CD1c-positive myeloid dendritic cell (primary cell): ENCODE measurements around the gene GYG1.
A peak's percentile ranks its signal among the peaks of the same experiment; 100 is the strongest.
"Not testable (repeated sequence)": the region's sequence is repeated elsewhere in the genome, so short reads cannot be mapped to it uniquely, and the experiment has no call there.

Experiments used
- DNase-seq: peaks from one replicate; pipeline ENCODE4 v3.0.0-alpha.2; 2016; ENCODE audit errors: extremely low spot score

Gene GYG1

DNA sequence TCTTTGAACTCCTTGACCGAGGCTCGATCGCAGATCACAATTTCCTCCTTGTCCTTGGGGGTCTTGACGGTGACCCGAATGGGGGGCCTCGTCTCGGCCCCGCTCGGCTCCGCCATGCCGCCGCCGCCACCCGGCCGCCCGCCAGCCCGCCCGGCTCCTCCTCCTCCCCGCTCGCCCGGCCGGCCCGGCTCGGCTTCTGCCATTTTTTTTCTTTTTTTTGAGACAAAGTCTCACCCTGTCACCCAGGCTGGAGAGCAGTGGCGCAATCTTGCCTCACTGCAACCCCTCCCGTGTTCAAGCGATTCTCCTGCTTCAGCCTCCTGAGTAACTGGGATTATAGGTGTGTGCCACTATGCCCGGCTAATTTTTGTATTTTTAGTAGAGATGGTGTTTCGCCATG is 3.8 kb upstream of the GYG1 start:
- DNase-seq, result not testable (repeated sequence)

DNA sequence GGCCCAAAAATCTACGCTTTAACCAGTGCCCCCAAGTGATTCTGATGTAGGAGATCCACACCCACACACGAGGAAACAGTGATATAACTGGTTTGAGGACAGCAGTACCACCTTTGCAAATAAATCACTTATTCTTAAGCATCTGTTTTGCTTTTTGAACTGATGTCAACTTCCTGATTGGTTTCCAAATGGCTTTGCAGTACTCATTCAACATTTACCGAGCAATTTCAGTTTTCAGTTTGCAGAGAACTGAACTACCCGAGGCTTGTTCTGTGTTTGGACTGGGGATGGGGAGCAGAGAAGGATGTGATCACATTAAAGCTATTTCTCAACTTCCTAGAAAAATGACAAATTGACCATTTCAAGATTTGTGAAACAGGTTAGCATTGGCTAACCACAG is 1.1 kb upstream of the GYG1 start:
- peak; percentile 67 for DNase-seq

DNA sequence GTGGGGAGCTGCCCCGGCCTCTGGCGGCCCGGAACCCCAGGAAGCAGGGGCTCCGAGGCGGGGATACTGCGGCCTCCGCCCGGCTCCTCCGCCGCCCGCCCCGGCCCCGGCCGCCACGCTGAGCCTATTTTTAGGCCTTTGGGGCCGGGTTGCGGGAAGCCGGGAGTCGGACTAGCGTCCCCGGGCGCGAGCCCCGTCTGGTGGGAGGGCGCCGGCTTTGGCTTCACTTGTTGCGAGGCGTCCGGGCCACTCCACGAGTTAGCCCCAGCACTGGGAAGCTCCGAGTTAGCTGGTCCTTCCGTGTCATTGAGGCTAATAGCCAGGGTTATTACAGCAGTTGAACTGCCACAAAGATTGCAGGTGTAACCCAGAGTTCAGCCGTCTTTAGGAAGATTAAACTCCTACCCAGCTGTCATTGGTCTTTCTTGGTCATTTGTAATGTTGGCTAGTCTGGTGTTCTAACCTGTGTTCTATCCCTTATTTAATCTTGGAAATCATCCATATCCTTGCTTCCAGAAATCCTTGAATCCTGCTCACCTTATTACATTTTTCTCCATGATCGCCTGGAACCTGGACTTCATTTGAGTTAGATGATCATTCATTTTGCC is 791 bp downstream of the GYG1 start:
- DNase-seq, result peak; percentile 32

DNA sequence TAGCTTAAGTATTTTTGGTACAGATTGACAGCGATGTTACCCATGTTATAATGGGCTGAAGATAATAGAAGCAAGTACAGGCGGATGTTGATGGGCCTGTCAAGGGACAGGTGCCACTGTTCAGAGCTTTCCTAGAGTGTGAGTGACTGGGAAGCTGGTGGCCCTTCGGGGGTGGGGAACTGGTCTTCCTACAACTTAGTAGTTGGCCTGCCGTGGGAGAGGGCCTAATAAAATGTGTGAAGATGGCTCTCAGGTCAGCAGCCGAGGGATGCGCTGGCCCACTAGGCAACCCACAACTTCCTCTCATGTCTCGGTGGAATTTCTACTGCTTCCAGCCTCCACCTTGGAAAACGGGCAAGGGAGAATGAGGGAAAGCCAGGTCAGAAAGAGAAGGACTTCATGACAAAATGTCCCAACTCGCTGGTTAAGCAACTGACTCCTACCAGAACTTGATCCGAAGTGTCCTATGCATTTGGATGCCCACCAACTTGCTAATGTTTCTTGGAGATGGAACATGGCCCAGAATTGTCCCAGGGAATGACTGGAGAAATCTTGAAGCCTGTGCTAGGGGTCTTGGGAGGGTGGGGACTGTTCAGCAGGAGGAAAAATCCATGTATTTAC is 1.4 kb downstream of the GYG1 start:
- no peak for DNase-seq

DNA sequence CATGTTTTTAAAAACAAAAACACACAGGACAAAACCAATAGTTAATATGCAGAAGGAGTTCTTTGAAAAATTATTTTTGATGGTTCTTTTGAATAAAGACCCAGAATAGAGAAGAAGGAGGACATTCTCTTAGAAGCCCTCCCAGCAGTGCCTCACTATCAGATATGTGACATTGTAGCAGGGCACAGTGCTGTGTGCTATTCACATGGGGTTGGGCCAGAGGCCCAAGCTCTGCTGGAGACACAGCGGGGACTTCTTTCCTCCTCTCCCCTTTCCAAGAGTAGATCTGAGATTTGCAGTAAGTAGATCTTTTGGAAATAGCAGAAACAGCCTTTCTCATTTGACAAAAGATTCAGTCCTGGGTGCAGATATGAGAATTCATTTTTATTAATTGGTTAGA is 6.3 kb downstream of the GYG1 start:
- no peak for DNase-seq

DNA sequence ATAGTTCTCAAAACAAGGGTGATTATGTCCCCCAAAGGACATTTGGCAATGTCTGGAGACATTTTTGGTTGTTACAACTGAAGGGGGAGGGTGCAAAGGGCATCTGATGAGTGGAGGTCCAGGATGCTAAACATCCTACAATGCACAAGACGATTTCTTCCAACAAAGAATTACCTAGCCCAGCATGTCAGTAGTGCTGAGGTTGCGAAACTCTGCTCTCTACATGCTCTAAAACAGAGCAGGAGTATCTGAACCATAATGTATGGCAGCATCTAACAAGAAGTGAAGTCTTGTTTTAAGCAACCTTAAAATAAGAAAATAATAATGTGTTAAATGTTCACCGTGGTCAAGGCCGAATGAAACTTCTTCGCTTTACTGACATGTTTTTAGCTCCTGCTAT is 7.0 kb downstream of the GYG1 start:
- no peak for DNase-seq

DNA sequence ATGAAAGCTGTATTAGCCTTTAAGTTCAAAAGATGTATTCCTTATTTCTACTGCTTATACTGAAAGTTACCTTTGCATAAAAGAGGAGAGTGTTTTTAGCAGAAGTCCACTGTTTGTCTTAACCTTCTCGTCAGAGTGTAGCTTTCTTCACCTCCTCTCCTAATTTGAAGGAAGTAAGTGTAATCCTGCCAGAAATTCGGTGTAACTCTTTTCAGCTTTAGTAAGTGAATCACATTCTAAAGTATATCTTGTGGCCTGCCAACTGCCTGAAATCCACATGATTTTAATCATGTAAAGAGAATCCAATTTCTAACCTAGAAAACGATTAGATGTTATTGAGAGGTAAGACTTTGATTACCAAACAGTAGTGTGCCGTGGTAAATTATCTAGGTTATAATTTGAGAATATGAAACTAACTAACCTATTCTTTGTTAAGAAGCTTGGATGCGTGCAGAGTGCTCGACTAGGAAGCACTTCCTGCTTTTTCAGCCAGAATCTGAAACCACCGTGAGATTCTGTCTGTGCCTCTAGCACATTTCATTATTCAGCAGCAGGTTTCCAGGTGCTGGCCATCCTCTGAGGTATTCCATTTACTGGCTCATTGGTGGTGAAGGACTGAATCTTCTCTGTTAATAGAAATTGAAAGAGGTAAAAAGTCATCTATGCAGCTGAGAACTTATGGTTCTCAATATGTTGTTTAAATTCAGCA is 7.5 kb downstream of the GYG1 start:
- DNase-seq, result peak; percentile 40

DNA sequence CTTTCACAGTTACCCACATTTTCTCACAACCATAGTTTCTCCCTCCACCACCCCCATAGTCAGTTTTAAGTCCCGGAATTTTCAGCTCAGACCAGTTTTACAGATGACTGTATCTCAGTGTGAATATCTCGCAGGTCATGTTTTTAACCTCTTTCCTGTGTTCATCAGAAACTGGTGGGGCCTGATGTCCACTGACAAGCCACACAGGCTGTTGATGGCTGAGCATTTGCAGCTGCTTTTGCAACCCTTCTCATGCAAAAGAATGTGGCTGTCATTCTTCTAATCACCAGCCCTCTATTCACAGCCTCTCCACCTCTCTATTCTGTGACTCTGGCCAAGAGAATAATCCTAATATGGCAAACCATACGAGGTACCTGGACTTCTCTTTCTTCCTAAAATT is 8.5 kb downstream of the GYG1 start:
- no peak for DNase-seq

DNA sequence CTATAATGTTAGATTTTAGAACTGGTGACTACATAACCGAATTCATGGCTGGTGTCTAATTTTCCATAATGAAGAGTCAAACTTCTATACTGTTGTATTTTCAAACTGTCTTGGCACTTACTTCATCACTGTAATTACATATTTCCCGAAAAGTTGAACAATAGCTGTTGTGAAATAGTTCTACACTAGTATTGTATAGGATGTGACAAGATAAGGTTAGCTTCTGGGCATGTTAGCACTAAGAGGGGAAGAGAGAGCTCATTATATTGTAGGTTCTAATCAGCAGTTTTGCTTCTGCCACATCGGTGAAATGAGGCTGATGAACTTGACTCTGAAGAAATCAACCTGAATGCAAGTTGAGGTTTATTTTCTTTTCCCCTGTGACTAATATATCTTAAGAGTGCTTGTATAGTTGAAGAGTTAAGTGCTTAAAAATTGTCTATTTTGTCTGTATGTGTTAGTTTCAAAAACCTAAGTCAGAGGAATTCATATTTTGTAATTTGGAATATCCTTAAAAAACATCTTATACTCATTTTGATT is 8.9 kb downstream of the GYG1 start:
- DNase-seq, result peak; percentile 13

DNA sequence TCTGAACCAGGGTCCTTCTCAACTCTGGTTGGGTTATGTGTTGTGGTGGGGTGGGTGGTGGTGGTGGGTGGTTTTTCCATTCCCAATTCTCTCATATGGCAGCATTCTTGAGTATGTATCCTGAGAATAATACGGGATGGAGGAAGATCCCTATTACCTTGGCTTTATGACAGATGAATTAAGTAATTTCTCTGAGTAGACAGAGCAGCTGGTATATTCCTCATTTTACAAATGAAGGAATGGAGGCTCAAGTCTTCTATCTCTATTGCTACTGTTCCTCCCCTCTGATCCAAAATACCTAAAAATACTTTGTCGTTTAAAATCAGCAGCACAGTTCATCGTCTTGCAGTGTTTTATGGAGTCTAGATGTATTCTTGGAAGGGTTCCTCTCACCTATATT is 10.4 kb downstream of the GYG1 start:
- DNase-seq, result no peak

DNA sequence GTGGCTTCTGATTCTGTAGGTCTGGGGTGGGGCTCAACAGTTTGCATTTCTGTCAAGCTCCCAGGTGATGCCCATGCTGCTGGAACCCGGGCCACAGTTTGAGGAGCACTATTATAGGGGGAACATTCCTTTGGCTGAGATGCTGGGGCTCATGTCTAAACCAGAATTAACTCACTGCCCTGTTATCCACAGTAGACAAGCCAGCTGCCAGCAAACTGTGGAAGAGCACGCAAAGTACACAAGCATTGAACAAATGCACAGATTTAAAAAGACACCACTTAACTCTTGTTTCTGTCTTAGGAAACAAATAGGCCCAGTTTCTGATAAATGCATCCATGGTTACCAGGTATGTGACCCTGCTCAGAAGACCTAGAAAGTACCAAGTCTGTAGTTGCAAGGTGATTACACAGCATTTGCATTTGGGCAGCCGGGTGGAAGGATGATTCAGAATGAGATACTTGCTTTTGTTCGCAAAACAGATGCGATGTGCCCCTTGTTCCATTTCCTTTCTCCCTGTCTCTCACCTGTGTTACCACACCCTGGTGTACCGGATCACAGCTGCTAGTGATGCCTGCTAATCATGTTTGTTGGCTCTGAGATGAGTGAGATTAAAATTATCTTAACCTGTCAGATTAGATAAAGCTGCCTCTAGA is 12.4 kb downstream of the GYG1 start:
- DNase-seq, result no peak

DNA sequence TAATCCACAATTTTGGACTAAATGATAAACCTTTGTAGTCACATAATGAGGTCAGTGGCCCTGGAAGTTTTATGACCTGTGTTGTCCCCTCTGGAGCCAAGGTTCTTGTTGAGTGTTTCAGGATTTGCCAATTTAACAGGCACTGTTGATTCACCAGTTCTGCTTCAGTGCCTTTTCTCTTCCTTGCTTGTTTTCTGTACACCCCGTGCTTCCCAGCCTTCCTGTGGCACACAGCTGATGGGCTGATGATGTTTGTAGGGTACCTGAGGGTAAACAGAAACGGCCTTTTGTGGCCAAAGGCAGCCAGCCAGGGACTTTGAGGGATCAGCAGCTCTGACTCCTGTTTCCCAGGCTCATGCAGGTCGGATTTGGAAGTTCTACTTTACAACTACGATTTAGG is 13.3 kb downstream of the GYG1 start:
- no peak for DNase-seq

DNA sequence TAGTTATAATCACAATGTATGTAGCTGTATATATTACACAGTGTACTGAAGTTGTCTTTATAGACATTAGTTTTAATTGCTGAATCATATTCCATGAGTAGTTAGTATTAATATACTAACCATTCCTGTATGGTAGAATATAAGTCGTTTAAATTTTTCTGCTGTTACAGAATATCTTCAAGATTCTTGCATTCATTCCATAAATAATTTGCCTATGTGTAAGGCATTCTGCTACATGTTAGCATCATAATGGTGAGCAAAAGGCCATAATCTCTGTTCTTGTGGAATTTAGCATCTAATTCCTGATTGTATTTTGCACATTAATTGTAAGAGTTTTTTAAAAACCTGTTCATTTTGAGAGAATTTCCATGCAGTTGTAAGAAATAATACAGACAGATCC is 14.1 kb downstream of the GYG1 start:
- DNase-seq, result no peak

DNA sequence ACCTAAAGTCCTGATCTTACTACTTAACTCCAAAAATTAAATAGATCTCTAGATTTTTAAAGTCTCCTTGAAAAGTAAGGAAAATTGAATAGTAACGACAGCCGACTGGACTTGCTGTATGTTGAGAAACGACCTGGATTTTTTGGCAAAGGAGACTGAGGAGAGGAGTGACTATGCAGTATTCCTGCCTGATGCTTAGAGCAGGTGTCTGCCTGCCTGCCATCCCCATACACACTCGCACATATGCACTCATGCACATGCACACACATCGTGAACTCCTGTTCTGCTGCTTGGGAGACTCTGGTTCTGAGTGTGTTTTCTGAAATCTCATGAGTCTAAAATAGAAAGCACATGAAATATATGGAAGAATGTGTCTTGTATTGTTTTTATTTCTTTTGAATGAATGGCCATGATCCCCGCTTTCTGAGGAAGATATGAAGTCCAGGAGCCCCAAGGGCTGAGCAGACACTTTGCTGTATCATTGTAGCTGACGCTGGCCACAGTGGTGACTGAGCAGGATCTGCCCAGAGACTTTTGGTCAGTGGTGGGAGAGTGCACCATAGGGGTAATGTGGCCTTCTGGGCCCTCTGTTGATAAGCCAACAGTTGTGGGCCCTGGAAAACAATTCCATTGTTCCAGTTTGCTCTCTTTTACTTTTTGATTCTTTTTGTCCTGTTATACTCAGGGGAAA is 16.4 kb downstream of the GYG1 start:
- DNase-seq, result no peak

DNA sequence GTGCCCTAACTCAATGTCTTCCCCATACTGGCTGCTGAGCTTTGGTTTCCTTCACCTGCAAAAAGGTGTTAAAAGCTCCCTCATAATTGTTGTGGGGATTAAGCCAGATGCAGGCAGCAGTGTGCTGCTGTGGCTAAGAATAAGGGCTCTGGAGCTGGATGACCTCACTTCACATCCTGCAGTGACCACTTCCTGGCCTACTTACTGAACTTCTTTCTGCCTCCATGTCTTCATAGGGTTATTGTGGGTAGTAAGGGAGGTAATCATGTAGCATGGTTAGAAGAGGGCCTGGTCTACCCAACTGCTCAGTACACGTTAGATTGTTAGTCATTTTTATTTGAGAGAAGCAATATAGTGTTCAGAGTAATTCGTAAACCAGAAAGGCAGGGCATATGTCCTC is 18.4 kb downstream of the GYG1 start:
- DNase-seq, result peak; percentile 7

DNA sequence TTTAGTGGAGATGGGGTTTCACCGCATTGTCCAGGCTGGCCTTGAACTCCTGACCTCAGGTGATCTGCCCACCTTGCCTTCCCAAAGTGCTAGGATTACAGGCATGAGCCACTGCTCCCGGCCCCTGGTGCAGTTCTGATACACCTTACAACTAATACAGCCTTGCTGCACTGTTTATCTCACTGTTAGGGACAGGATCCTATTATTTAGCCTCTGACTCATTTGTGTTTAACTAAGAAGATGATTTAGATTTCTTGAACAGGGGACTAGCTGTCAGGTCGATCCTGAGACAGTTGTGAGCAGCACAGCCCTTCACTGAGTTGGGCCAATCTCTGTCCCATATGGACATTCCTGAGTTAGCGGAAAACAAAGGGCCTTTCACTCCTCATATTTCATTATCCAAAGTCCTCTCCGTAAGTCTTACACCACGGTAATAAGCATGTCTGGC is 19.2 kb downstream of the GYG1 start:
- no peak for DNase-seq

DNA sequence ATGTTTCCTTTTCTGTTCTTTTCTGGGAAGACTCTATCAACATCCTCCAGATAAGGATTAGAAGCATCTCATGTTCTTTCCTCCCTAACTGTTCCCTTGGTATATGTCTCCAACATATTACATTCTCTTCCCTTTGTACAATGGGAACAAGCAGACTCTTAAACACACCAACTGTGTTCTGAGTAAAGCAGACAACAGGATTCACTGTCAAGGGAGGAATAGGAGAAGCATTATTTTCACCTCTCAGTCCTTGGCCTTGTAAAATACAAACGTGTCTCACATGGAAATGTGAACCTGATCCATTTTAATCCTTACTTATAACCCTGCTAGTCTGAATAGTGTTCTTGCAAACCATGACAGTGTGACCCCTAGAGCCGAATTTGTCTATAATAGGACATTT is 19.6 kb downstream of the GYG1 start:
- DNase-seq, result no peak

DNA sequence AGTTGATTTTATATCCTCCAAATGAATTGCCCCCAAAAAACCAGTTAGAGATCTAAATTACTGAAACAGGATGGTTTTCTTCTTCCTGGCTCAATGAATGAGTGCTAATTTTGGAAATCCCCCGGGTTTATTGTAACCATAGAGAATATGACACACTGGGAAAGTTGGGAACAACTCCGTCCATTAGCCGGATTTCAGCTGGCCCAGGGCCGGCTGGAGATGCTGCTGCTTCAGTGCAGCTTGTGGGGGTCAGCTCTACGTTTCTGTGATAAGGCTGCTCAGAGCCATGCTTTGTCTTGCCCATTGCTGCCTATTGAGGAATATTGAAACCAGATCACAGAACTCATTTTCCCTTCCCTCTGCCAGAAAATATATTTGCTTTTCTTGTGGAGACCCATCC is 20.3 kb downstream of the GYG1 start:
- no peak for DNase-seq

DNA sequence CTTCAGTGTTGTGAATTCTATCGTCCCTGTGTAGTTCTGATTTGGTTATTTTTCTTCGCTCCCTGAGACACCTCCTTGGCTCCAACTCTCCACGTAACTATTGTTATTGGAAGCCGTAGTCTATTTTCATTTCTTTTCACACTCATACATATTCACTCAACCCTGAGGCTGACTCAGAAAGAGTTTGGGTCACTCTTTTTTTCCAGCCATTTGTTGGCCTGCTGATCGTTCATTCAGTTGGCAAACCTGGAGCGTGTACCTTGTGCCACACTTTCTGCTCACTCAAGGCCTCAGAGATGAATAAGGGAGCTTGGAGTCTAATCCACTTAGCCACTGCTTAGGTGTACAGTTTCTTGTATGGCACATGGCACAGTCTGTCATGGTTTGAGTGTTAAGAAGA is 22.4 kb downstream of the GYG1 start:
- DNase-seq, result no peak

DNA sequence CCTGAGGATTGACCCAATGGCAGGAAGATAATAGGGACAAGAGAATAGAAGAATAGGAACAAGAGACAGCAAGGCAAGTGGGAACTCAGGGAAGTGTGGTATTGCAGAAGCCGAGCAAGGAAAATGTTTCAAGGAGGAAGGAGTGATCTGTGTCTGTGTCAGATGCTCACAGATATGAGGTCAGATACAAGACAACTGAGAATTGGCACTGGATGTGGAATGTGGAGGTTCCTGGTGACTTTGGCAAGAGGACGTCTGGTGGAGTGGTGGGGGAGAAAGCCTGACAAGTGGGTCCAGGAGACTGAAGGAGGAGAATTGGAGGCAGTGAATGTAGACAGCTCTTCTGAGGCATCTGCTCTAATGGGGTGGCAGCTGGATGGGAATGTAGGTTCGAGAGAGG is 24.1 kb downstream of the GYG1 start:
- no peak for DNase-seq

DNA sequence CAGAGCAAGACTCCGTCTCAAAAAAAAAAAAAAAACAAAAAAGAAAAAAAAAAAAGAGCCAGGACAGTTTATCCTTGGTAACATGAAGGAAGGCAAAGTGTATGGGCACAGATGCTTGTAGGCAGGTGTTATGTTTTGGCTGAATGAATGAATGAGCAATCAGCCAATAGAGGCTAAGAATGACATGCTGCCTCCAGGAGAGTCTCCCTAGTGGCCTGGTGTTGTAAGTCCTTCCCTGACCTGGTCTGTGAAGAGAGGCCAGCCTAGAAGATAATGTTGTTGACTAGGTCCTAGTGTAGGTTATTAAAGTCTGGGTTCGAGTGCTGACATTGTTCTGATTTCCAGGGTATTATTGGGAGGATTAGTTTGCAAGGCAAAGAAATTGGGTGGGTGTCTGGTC is 24.9 kb downstream of the GYG1 start:
- no peak for DNase-seq
